Ishikawa (cell line): ENCODE results near the gene ZNF184.
A peak's percentile ranks its signal among the peaks of the same experiment; 100 is the strongest.

Source experiments
- CEBPB ChIP-seq: IDR thresholded peaks from 2 replicates; pipeline ENCODE4 v1.6.1; 2012
- CREB1 ChIP-seq: IDR thresholded peaks from 2 replicates; pipeline ENCODE4 v1.6.1; 2012; ENCODE audit warnings: low read depth
- EGR1 ChIP-seq: IDR thresholded peaks from 2 replicates; pipeline ENCODE4 v1.6.1; 2012
- EP300 ChIP-seq: IDR thresholded peaks from 2 replicates; pipeline ENCODE4 v1.6.1; 2012; ENCODE audit warnings: borderline replicate concordance
- FOXM1 ChIP-seq: IDR thresholded peaks from 2 replicates; pipeline ENCODE4 v1.6.1; 2012; ENCODE audit warnings: low read depth, borderline replicate concordance
- NFIC ChIP-seq: IDR thresholded peaks from 2 replicates; pipeline ENCODE4 v1.6.1; 2012
- RAD21 ChIP-seq: IDR thresholded peaks from 2 replicates; pipeline ENCODE4 v1.6.1; 2012; ENCODE audit warnings: low read depth
- TAF1 ChIP-seq: IDR thresholded peaks from 2 replicates; pipeline ENCODE4 v1.6.1; 2012; ENCODE audit warnings: low read depth, mild to moderate bottlenecking
- TCF12 ChIP-seq: IDR thresholded peaks from 2 replicates; pipeline ENCODE4 v1.6.1; 2012; ENCODE audit warnings: low read depth
- TEAD4 ChIP-seq: IDR thresholded peaks from 2 replicates; pipeline ENCODE4 v1.6.1; 2012
- YY1 ChIP-seq: IDR thresholded peaks from 2 replicates; pipeline ENCODE4 v1.6.1; 2012; ENCODE audit warnings: low read depth
- ZBTB7A ChIP-seq: IDR thresholded peaks from 2 replicates; pipeline ENCODE4 v1.6.1; 2012; ENCODE audit warnings: low read depth
- TF ChIP-seq, protein P1 (sequence below): IDR thresholded peaks from 2 replicates; pipeline ENCODE4 v1.6.1; 2012
- TF ChIP-seq, protein P2 (sequence below): IDR thresholded peaks from 2 replicates; pipeline ENCODE4 v1.6.1; 2012
- TF ChIP-seq, protein P3 (sequence below): IDR thresholded peaks from 2 replicates; pipeline ENCODE4 v1.6.1; 2012; ENCODE audit warnings: low read depth, mild to moderate bottlenecking

ZNF184 gene

DNA sequence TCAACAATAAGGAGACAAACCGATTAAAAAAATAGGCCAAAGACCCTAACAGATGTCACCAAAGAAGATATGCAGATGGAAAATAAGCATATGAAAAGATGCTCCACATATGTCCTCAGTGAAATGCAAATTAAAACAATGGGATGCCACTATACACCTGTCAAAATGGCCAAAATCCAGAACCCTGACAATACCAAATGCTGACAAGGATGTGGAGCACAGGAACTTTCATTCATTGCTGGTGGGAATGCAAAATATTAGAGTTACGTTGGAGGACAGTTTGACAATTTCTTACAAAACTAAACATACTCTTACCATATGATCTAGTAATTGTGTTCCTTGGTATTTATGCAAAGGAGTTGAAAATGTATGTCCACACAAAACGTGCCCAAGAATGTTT lies 1.8 kb upstream of the ZNF184 start:
- TF ChIP-seq, protein P1, sequence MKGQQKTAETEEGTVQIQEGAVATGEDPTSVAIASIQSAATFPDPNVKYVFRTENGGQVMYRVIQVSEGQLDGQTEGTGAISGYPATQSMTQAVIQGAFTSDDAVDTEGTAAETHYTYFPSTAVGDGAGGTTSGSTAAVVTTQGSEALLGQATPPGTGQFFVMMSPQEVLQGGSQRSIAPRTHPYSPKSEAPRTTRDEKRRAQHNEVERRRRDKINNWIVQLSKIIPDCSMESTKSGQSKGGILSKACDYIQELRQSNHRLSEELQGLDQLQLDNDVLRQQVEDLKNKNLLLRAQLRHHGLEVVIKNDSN, result no peak
- no peak for TF ChIP-seq NFIC
- TF ChIP-seq, protein P2, sequence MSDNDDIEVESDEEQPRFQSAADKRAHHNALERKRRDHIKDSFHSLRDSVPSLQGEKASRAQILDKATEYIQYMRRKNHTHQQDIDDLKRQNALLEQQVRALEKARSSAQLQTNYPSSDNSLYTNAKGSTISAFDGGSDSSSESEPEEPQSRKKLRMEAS, result no peak

DNA sequence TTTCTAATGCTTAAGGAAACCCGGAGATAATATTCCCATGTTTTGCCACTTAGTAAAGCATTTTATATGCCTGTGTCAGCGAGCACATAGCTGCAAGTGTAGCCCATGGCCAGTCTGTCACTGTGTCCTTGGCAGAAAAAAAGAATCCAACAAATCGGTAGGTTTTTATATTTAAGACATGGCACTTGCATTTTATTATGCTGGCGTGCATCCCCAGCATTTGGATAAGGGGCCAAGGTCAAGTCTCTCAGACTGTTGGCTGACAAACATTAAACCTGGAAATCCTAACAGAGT lies 1.2 kb upstream of the ZNF184 start:
- TF ChIP-seq NFIC (no peak), CREB1 (no peak), TEAD4 (no peak), CEBPB (no peak)

DNA sequence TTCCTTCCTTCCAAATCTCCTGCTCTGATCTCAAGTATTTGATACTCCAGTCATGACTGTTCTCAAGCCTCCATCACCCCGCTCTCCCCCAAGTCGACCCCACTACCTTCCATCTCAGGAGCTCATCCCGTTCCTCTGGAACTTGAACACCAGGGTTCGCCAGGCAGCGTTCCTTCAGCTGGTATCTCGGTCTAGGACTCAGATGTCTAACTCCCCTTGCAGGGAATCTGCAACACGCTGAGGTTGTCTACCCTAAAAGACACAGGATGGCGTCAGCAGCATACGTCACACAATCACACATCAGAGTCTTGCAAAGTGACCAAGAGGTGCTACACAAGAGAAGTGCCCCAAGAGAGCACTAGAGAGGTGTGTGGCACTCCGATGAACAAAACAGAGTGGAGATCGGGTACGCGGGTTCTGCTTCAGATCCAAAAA lies 706 bp downstream of the ZNF184 start:
- TF ChIP-seq FOXM1 (no peak), CREB1 (peak; percentile 83)

DNA sequence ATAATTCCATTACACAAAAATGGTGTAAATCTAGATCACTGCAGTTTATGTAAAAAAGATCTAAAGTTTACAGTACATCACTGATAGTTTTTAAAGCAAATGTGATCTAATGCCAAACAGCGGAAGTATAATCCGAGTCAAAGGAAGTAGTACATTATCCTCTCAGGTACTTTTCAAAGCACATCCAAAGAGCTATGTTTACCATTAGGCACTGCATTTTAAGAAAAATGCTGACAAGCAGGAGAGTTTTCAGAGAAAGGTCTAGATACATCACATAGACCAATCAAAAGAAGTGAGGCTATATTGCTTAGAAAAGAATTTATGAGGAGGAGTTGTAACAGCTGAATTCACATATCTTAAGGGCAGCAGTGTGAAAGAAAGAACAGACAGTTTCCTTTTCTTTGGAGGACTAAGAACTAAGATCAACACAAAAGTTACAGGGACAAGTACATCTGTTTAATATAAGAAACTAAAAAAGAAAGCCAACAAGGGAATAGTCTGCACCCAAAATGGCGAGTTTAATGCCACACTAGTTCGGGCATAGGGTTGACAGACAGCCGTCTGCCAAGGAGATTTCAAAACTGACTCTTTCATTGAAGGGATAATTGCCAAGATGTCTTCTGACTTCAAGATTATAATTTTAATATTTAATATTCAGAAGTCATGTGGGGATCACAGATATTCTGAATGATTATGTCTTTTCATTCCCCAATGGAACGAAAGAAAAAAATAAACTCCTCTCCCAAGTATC lies 1.4 kb downstream of the ZNF184 start:
- TF ChIP-seq EGR1 (no peak), RAD21 (no peak), TEAD4 (no peak), NFIC (no peak)
- TF ChIP-seq, protein P3, sequence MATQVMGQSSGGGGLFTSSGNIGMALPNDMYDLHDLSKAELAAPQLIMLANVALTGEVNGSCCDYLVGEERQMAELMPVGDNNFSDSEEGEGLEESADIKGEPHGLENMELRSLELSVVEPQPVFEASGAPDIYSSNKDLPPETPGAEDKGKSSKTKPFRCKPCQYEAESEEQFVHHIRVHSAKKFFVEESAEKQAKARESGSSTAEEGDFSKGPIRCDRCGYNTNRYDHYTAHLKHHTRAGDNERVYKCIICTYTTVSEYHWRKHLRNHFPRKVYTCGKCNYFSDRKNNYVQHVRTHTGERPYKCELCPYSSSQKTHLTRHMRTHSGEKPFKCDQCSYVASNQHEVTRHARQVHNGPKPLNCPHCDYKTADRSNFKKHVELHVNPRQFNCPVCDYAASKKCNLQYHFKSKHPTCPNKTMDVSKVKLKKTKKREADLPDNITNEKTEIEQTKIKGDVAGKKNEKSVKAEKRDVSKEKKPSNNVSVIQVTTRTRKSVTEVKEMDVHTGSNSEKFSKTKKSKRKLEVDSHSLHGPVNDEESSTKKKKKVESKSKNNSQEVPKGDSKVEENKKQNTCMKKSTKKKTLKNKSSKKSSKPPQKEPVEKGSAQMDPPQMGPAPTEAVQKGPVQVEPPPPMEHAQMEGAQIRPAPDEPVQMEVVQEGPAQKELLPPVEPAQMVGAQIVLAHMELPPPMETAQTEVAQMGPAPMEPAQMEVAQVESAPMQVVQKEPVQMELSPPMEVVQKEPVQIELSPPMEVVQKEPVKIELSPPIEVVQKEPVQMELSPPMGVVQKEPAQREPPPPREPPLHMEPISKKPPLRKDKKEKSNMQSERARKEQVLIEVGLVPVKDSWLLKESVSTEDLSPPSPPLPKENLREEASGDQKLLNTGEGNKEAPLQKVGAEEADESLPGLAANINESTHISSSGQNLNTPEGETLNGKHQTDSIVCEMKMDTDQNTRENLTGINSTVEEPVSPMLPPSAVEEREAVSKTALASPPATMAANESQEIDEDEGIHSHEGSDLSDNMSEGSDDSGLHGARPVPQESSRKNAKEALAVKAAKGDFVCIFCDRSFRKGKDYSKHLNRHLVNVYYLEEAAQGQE, result no peak

DNA sequence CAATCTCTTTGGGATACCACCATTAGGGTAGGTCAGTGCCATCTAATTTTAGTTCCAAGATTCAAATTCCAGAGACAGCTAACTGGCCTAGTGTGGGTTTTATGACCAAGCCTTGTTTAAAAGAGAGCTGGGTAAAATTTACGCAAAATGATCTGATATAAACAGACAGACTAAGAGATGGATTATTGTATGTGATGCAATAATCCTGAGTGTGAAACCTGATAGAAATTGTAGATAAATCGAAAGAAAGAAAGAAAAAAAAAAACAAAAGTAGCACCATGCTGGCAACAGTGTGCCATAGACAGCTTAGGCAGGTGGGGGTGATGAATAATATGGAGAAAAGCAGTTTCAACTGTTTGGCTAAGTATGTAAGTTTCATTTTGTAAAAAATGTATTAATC lies 2.9 kb downstream of the ZNF184 start:
- TF ChIP-seq RAD21 (no peak), EGR1 (no peak), EP300 (no peak), NFIC (no peak), TAF1 (no peak), ZBTB7A (no peak)
- TF ChIP-seq, protein P2, result no peak
- TF ChIP-seq, protein P3, result no peak
- TF ChIP-seq, protein P1, result no peak

DNA sequence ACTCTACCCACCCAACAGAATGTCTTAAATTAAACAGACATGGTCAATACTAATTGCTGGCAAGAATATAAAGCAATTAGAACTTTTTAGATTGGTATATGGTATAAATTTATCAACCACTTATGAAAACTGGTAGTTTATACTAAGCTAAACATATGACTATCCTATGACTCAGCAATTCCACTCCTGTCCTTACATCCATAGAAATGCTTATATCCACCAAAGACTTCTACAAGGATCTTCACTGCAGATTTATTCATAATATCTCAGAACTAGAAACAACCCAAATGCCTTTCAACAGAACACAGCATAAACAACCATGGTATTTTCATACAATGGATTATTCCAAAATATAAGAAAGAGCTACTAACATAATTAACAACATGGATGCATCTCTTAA lies 4.6 kb downstream of the ZNF184 start:
- no peak for TF ChIP-seq TAF1
- TF ChIP-seq, protein P1, result no peak
- TF ChIP-seq EP300, result no peak
- TF ChIP-seq ZBTB7A, result no peak
- no peak for TF ChIP-seq NFIC
- TF ChIP-seq CEBPB, result no peak
- no peak for TF ChIP-seq YY1
- TF ChIP-seq TCF12, result no peak

DNA sequence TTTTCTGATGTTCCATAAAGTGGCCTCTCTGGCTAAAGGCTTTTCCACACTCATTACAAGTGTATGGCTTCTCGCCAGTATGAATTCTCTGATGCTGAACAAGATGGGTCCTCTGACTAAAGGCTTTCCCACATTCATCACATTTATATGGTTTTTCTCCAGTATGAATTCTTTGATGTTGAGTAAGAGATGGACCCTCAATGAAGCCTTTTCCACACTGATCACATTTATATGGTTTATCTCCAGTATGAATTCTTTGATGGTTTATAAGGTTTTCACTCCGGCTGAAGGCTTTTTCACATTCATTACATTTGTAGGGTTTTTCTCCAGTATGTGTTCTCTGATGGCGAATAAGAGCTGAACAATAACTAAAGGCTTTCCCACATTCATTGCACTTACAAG lies 20.4 kb downstream of the ZNF184 start:
- TF ChIP-seq, protein P1, result peak; percentile 38
- TF ChIP-seq CREB1 (no peak), YY1 (no peak)
